Tibial artery (tissue), 4 donors: ENCODE data around the gene OR10W1.

Experiments
- DNase-seq, 2 donors: peaks; one replicate each; pipeline ENCODE4 v3.0.0-alpha.2; 2019
- H3K27ac ChIP-seq, 2 donors: fragments of 200-600 bp; sonication (generic) in 1 of 2; 1 replicate in 1 of 2; 2 replicates in 1 of 2; pipeline ENCODE4 v1.5.1; 2018 to 2019; ENCODE audit warnings: mild to moderate bottlenecking in 1 of 2
- H3K27me3 ChIP-seq, 2 donors: fragments of 200-600 bp; sonication (generic) in 1 of 2; one replicate each; pipeline versions ENCODE4 v1.5.1 to v1.6.0; 2016 to 2019
- H3K36me3 ChIP-seq, 3 donors: fragments of 200-600 bp; sonication (generic) in 2 of 3; one replicate each; pipeline ENCODE4 v1.5.1; 2016 to 2019; ENCODE audit warnings: mild to moderate bottlenecking in 2 of 3
- H3K4me1 ChIP-seq, 4 donors: fragments of 200-600 bp; sonication (generic) in 2 of 4; 1 replicate in 3 of 4; 2 replicates in 1 of 4; pipeline ENCODE4 v1.5.1; 2016 to 2019
- H3K4me3 ChIP-seq, 2 donors: fragments of 200-600 bp; sonication (generic) in 1 of 2; 1 replicate in 1 of 2; 2 replicates in 1 of 2; pipeline ENCODE4 v1.5.1; 2018 to 2019; ENCODE audit warnings: mild to moderate bottlenecking in 2 of 2
- H3K9me3 ChIP-seq, 3 donors: fragments of 200-600 bp; sonication (generic) in 1 of 3; one replicate each; pipeline ENCODE4 v1.5.1; 2016 to 2019
- intact Hi-C: fragments of 100-400 bp; cut with DNase I; formaldehyde crosslinking; loops from one replicate; pipeline ENCODE4 v1.15.0; 2023; ENCODE audit warnings: low total_unique reads
- TF ChIP-seq, protein P1 (sequence below), 2 experiments: fragments of 200-600 bp in 1 of 2; fragments of 450-650 bp in 1 of 2; IDR thresholded peaks; one replicate each; pipeline ENCODE4 v1.5.1; 2017 to 2019; ENCODE audit warnings: antibody characterized with exemption in 2 of 2, mild to moderate bottlenecking in 1 of 2, moderate library complexity in 1 of 2

The OR10W1 gene

DNA sequence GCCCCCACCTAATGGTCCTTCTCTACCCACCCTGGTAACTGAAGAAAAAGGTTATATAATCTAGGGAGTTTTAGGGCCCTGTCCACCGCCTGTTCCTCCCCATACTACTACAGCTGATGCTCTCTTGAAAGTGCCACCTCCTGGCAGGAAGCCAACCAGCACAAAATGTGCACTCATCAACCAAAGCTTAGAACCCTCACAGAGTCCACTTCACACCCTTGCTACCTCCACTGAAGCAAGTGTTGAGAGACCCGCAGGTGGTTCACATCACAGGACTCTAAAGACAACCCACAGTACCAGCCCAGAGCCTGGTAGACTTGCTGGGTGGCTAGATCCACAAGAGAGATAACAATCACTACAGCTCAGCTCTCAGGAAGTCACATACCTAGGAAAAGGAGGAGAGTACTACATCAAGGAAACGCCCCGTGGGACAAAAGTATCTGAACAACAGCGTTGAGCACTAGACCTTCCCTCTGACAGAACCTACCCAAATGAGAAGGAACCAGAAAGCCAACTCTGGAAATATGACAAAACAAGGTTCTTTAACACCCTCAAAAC, 17.5 kb upstream of the OR10W1 start:
- no peaks in the 10 kb centered on the region for H3K36me3 ChIP-seq
- intact Hi-C loops, result no loop called here
- peaks cover 0 to 8% (median 0%) of the 10 kb centered on the region in 3 donors for H3K9me3 ChIP-seq
- TF ChIP-seq, protein P1, sequence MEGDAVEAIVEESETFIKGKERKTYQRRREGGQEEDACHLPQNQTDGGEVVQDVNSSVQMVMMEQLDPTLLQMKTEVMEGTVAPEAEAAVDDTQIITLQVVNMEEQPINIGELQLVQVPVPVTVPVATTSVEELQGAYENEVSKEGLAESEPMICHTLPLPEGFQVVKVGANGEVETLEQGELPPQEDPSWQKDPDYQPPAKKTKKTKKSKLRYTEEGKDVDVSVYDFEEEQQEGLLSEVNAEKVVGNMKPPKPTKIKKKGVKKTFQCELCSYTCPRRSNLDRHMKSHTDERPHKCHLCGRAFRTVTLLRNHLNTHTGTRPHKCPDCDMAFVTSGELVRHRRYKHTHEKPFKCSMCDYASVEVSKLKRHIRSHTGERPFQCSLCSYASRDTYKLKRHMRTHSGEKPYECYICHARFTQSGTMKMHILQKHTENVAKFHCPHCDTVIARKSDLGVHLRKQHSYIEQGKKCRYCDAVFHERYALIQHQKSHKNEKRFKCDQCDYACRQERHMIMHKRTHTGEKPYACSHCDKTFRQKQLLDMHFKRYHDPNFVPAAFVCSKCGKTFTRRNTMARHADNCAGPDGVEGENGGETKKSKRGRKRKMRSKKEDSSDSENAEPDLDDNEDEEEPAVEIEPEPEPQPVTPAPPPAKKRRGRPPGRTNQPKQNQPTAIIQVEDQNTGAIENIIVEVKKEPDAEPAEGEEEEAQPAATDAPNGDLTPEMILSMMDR (IDR thresholded peaks at IDR 0.05), result no peak
- no peaks in the 10 kb centered on the region for H3K4me1 ChIP-seq
- DNase-seq, result no peak
- H3K4me3 ChIP-seq, result no peak overlapping the region
- H3K27ac ChIP-seq, result no peak overlapping the region
- no peaks in the 10 kb centered on the region for H3K27me3 ChIP-seq

DNA sequence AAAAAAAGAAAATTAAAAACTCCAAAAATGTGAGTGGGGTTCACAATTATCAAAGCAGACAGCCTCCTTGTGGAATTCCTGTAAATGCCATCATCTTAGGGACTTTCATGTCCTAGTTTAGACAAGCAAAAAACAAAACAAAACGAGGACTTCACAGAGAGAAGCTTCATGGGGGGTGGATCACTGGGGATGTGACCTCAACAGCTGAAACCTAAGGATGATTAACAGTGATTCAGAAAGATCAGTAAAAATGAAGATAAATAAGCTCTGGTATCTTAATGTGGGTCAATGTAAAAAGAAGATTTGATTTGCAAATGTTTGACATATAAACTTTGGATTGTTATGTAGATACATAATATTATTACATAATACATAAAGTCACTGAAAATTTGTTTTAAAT, 8.1 kb upstream of the OR10W1 start:
- H3K36me3 ChIP-seq, result no peaks in the 10 kb centered on the region
- no peaks in the 10 kb centered on the region for H3K4me1 ChIP-seq
- no peak overlapping the region for H3K27ac ChIP-seq
- H3K27me3 ChIP-seq, result no peaks in the 10 kb centered on the region
- DNase-seq, result no peak
- TF ChIP-seq, protein P1 (IDR thresholded peaks at IDR 0.05), result no peak
- no peaks in the 10 kb centered on the region for H3K9me3 ChIP-seq
- intact Hi-C loops, result no loop called here
- H3K4me3 ChIP-seq, result no peak overlapping the region

DNA sequence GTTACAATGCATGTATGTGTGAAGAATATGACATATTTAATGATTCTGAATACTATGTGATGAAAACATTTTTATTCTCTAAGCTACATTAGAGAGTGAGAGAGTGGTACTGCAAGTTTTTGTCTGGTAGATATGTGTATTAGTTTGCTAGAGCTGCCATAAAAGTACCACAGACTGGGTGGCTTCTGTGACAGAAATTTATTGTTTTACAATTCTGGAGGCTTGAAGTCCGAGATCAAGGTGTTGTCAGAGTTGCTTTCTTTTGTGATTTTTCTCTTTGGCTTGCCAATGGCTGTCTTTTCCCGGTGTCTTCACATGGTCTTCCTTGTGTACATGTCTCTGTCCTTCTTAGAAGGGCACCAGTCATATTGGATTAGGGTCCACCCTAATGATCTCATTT, 6.9 kb upstream of the OR10W1 start:
- H3K27me3 ChIP-seq, result no peaks in the 10 kb centered on the region
- H3K27ac ChIP-seq, result no peak overlapping the region
- DNase-seq, result no peak
- no peak overlapping the region for H3K4me3 ChIP-seq
- H3K4me1 ChIP-seq, result no peaks in the 10 kb centered on the region
- H3K36me3 ChIP-seq, result no peaks in the 10 kb centered on the region
- intact Hi-C loops, result no loop called here
- H3K9me3 ChIP-seq, result no peaks in the 10 kb centered on the region
- TF ChIP-seq, protein P1 (IDR thresholded peaks at IDR 0.05), result no peak

DNA sequence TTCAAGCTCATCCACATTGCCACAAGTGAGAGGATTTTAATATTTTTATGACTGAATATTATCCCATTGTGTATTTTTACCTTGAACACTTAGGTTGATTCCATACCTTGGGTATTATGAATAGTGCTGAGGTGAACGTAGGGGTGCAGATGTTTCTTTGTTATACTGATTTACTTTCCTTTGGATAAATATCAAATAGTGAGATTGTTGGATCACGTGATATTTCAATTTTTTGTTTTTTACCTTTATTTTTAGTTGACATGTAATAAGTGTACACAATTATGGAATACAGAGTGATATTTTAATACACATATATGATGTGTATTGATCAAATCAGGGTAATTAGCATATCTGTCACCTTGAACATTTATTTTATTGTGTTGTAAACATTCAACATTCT, 8.1 kb downstream of the OR10W1 start:
- TF ChIP-seq, protein P1 (IDR thresholded peaks at IDR 0.05), result no peak
- Histone ChIP-seq H3K4me1 (no peaks in the 10 kb centered on the region), H3K27me3 (no peaks in the 10 kb centered on the region), H3K27ac (no peak overlapping the region), H3K4me3 (no peak overlapping the region), H3K36me3 (no peaks in the 10 kb centered on the region), H3K9me3 (peaks cover 0 to 5% (median 0%) of the 10 kb centered on the region in 3 donors)
- intact Hi-C loops, result no loop called here
- no peak for DNase-seq

DNA sequence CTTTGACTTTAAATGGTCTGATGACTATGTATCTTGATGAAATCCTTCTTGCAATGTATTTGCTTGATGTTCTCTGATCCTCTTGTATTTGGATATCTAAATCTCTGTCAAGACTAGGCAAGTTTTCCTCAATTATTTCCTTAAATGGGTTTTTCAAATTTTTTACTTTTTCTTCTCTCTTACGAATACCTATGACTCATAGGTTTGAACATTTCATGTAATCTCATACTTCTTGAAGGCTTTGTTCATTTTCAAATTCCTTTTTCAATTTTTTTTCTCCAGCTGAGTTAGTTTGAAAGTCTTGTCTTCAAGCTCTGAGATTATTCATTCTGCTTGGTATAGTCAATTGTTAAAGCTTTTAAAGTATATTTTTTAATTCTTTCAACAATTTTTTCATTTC, 13.1 kb downstream of the OR10W1 start:
- Histone ChIP-seq H3K4me3 (no peak overlapping the region), H3K27ac (no peak overlapping the region), H3K27me3 (no peaks in the 10 kb centered on the region), H3K4me1 (no peaks in the 10 kb centered on the region), H3K9me3 (peaks cover 0 to 15% (median 0%) of the 10 kb centered on the region in 3 donors), H3K36me3 (no peaks in the 10 kb centered on the region)
- TF ChIP-seq, protein P1 (IDR thresholded peaks at IDR 0.05), result no peak
- DNase-seq, result no peak
- intact Hi-C loops, result no loop called here

DNA sequence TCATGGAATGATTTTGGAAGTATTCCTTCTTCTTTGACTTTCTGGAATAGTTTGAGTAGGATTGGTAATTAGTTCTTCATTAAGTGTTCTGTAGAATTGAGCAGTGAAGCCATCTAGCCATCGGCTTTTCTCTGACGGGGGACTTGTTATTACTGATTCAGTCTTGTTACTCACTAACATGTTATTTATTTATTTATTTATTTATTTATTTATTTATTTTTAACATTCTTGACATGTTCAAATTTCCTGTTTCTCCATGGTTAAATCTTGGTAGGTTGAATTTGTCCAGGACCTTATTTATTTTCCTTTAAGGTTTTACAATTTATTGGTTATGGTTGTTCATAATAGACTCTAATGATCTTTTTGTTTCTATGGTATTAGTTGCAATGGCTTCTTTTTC, 24.1 kb downstream of the OR10W1 start:
- Histone ChIP-seq H3K27ac (no peak overlapping the region), H3K4me1 (no peaks in the 10 kb centered on the region), H3K9me3 (peaks cover 0 to 7% (median 0%) of the 10 kb centered on the region in 3 donors), H3K4me3 (no peak overlapping the region), H3K27me3 (no peaks in the 10 kb centered on the region), H3K36me3 (no peaks in the 10 kb centered on the region)
- intact Hi-C loops, result no loop called here
- no peak for DNase-seq
- TF ChIP-seq, protein P1 (IDR thresholded peaks at IDR 0.05), result no peak
